HG03196 (cell line): ENCODE results near the gene C4BPB.

Source experiments
- ATAC-seq: cut with Tn5 transposase; IDR thresholded peaks from one replicate; pipeline ENCODE4 v1.9.1; 2021; ENCODE audit not compliant: unreplicated experiment

Gene C4BPB

DNA sequence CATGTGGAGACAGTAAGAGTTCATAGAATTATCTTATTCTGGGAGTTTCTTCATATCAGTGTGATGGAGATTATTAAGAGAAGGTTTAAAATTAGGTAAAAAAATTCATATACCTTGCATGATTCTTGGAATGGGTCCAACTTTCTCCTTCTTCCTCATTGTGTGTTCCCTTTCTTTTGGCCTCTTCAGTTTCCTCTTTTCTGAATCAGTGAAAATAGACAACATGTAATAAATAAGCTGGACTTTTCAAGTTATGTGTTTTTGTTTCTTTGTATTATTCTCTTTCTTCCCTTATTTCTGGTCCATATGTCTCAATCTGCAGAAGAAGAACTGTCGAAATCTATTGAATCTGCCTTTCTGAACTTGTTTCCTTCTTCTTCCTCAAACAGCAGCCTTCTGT lies 45.9 kb downstream of the C4BPB start:
- ATAC-seq, result no peak

GRCh38 chr1:207139616-207140015 lies 51.0 kb downstream of the C4BPB start:
- no peak for ATAC-seq

- ATAC-seq, result no peak
Measured at GRCh38 chr1:207140536-207140935, 51.9 kb downstream of the C4BPB start.

DNA sequence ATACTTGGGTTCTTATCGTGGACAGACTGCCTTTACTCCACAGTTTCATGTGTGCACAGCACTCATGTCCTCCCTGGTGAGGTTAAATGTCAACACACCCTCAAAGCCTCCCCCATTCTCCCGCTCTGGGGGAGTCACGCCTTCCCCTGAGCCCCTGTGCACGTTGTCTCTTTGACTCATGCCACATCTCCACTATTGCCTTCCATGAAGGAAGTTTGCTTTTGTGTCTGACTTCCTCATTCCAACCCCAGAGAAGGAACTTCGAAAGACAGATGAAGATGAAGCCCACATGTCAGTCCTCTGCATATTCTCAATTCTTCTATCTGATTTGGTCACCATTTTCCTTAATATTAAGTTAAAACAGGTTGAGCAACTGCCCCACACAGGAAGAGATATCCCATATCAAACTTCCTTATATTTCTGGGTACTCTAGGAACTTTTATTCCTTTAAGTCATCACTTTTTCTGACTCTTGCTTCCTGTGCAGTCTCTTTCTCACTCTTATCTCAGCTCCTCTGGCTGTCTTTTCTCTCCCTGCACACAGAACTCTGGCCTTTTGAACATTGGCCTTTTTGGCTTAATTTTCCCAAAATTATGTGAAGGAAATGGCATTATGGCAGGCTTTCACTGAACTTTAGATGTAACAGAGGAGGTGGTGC lies 56.9 kb downstream of the C4BPB start:
- no peak for ATAC-seq
